ENCODE data around the gene ZNF335.
"Not testable (repeated sequence)": the region's sequence is repeated elsewhere in the genome, so short reads cannot be mapped to it uniquely, and the experiment has no call there.

ZNF335 gene

DNA sequence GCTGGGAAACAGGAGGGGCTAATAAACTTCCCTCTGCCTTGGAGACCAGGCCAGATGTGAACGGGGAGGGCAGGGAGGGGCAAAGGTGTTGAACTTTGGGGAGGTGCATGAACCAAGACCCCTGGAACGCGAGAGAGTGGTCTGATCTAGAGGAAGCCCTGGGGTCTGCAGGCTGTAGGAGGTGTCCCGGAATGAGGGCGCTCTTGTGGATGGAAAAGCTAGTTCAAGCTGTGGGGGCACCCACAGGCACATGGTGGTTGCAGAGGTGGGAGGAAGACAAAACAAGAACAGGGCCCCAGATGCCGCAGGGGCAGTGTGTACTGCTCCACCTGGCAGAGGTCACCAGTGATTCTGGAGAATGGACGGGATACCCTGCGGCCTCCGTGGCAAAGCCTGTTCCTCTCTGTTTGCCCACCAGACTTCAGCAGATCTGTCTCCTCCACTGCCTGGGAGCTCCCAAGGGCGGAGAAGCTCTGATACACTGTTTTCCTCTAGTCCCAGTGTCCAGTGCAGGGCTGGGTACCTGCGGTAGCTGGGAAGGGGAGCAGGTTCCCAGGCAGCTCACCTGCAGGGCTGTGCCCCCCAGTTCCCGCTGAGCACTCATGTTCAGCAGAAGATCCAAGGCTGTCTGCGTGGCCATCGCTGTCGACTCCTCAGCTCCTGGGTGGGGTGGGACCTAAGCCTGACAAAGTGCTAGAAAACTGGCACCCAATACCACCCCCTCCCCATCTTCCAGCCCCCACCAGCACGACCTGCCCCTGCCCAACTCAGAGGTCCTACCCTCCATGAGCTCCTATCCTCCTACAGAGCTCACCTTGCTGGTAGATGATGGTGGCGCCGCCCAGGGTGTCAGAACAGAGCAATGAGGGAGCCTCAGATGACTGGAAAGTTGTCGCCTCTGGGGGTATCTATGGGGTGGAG, 14.7 kb downstream of the ZNF335 start:
- in situ Hi-C loops (cut with MboI; ENCODE audit: low pct_unique_long_range_greater_than_20kb, low sequenced_read_pairs, unreplicated experiment), result no loop called here
- DNase-seq (ENCODE audit: low spot score), result no peak
- TF ChIP-seq, protein P1, sequence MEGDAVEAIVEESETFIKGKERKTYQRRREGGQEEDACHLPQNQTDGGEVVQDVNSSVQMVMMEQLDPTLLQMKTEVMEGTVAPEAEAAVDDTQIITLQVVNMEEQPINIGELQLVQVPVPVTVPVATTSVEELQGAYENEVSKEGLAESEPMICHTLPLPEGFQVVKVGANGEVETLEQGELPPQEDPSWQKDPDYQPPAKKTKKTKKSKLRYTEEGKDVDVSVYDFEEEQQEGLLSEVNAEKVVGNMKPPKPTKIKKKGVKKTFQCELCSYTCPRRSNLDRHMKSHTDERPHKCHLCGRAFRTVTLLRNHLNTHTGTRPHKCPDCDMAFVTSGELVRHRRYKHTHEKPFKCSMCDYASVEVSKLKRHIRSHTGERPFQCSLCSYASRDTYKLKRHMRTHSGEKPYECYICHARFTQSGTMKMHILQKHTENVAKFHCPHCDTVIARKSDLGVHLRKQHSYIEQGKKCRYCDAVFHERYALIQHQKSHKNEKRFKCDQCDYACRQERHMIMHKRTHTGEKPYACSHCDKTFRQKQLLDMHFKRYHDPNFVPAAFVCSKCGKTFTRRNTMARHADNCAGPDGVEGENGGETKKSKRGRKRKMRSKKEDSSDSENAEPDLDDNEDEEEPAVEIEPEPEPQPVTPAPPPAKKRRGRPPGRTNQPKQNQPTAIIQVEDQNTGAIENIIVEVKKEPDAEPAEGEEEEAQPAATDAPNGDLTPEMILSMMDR (IDR thresholded peaks at IDR 0.05; ENCODE audit: extremely low read depth, insufficient read depth, missing control alignments), result no peak

DNA sequence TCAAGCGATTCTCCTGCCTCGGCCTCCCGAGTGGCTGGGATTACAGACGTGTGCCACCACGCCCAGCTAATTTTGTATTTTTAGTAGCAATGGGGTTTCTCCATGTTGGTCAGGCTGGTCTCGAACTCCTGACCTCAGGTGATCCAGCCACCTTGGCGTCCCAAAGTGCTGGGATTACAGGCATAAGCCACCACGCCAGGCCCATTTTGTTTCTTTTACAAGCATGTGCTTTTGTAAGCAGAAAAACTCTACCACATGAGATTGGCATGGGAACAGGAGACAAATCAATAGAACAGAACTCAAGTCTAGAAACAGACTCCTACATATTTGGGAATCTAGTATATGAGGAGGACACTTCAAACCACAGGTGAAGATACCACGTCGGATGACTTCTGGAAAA, 15.7 kb downstream of the ZNF335 start:
- in situ Hi-C loops (cut with MboI; ENCODE audit: low pct_unique_long_range_greater_than_20kb, low sequenced_read_pairs, unreplicated experiment); DNase-seq (ENCODE audit: low spot score): not testable (repeated sequence)

DNA sequence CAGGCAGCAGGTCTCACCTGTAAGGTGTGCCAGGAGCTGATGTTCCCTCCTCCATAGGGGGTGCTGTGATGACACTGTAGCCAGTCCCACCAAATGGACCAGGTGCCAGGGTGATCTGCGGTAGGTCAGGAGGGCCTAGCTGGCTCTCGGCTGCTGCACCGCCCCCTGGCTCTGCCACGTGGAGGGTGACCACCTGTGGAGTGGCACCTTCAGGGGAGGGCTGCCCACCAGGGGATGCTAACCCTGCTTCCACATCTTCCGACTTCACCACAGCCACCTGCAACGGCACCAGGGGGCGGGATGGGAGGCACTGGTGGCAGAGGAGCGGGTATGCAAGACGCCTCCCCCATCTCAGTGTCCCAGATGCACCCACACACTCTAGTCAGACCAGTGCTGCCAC, 18.3 kb downstream of the ZNF335 start:
- in situ Hi-C loops (cut with MboI; ENCODE audit: low pct_unique_long_range_greater_than_20kb, low sequenced_read_pairs, unreplicated experiment), result no loop called here
- no peak for DNase-seq (ENCODE audit: low spot score)
- TF ChIP-seq, protein P1 (IDR thresholded peaks at IDR 0.05; ENCODE audit: extremely low read depth, insufficient read depth, missing control alignments), result no peak

DNA sequence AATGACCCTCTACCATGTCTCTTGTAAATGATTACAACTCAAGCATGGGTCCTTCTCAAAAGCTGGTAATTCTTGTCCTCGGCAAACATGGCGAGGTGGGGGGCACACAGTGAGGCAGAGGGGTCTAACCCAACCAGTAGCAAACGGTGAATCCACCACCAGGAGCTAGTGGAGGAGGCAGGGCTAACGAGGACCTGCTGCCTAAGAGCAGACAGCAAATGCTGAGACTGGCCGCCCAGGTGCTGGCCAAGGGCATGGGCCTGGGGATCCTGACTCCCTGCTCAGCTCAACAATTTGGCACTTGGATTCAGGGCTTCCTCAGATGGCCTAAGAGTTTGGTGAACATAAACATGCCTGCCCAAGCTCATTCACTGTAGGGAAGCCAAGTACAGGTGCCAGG, 19.1 kb downstream of the ZNF335 start:
- TF ChIP-seq, protein P1 (IDR thresholded peaks at IDR 0.05; ENCODE audit: extremely low read depth, insufficient read depth, missing control alignments), result no peak
- in situ Hi-C loops (cut with MboI; ENCODE audit: low pct_unique_long_range_greater_than_20kb, low sequenced_read_pairs, unreplicated experiment), result no loop called here
- no peak for DNase-seq (ENCODE audit: low spot score)

DNA sequence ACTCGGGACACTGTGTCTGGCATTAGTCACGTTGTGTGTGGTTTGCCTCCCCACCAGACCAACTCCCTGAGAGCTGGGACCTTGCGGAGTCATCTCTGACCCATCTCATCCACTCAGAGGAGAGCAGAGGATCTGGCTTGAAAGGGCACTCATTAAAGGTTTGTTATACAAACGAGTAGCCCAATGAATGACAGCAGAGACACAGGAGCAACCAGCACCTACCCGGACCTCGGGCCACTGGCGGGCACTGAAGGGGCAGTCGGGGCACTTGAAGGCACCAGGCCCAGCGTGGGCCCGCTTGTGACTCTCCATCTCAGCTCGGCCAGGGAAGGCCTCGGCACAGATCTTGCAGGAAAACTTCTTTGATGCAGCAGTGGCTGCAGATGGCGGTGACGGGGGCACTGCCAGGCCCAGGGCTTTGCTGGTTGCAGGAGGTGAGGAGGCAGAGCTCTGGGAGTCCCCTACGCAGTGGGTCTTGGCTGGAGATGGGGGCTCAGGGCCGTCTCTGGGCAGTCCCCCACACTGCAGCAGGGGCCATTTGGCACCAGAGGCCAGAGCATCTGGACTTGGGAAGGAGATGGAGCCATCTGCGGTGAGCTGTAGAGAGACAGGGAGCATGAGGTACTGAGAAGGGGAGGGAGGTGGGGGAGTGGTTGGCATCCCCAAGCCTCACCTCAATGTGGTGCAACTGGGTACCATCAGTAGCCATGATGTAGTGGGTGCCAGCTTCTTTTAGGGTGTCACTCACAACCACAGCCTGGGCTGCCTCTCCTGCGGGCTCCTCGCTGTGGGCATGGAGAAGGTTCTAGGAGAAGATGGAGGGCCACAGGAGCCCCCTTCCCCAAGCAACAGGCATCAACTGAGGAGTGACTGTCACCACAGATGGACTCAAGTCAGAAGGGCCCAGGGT, 19.8 kb downstream of the ZNF335 start:
- in situ Hi-C loops (cut with MboI; ENCODE audit: low pct_unique_long_range_greater_than_20kb, low sequenced_read_pairs, unreplicated experiment), result no loop called here

DNA sequence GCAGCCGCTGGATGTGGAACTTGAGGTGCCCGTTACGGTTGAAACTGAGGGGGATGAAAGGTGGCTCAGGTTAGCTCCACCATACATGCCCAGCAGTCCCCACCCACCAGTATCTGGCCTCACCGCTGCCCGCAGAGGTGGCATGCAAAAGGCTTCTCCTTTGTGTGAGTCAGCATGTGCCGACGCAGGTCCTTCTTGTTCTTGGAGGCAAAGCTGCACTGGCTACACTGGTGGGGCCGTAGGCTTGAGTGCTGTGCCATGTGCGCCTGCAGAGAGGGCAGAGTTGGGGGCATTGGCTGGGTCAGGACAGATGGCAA, 21.7 kb downstream of the ZNF335 start:
- TF ChIP-seq, protein P1 (IDR thresholded peaks at IDR 0.05; ENCODE audit: extremely low read depth, insufficient read depth, missing control alignments), result no peak
- DNase-seq (ENCODE audit: low spot score), result no peak

More for the DNA sequence above, 19.8 kb downstream of the ZNF335 start:
- TF ChIP-seq, protein P1 (IDR thresholded peaks at IDR 0.05; ENCODE audit: extremely low read depth, insufficient read depth, missing control alignments), result no peak
- no peak for DNase-seq (ENCODE audit: low spot score)

More for the DNA sequence above, 21.7 kb downstream of the ZNF335 start:
- in situ Hi-C loops (cut with MboI; ENCODE audit: low pct_unique_long_range_greater_than_20kb, low sequenced_read_pairs, unreplicated experiment), result no loop called here
